Regular cardiac myocyte (primary cell): ENCODE results near the gene TEX101. TPM values are rescaled to one million over a fixed set of nuclear protein-coding genes. Genes with fewer than 3 reads are reported as not detected.

Experiments
- total RNA-seq: library from RNA; depleted of rRNA; stranded (reverse); fragments of >200 nt; gene quantifications from 2 replicates; pipeline ENCODE4 v1.2.3, GENCODE V29; 2014

The TEX101 gene
- not detected in 2 replicates for total RNA-seq

GRCh38 chr19:43414554-43414953 lies at the start of gene TEX101:
TSS of gene TEX101 (plus strand) at chr19:43414890. CDS start at chr19:43415920, 1,030 bp downstream.

GRCh38 chr19:43465468-43466120 lies 50.9 kb downstream of the TEX101 start, which contains the start of gene LYPD3:
TSS of gene LYPD3 (minus strand) at chr19:43465608. CDS start at chr19:43465571, 37 bp downstream.

Other genes starting within 250 kb of the TEX101 start
- gene PSG5, start 228.4 kb upstream of the TEX101 start, total RNA-seq, result 4.6 and 6.8 TPM in 2 replicates
- 10.4 and 12.4 TPM in 2 replicates for gene PSG4, start 209.3 kb upstream of the TEX101 start, total RNA-seq
- gene PSG9, start 145.4 kb upstream of the TEX101 start, total RNA-seq, result under 0.01 and 0.56 TPM in 2 replicates
- under 0.01 and 0.28 TPM in 2 replicates for gene CD177, start 61.2 kb upstream of the TEX101 start, total RNA-seq
- under 0.01 and 0.28 TPM in 2 replicates for gene LYPD3, start 50.7 kb downstream of the TEX101 start, total RNA-seq
- 10.5 and 22.3 TPM in 2 replicates for gene PHLDB3, start 89.9 kb downstream of the TEX101 start, total RNA-seq
- 75.3 and 94.1 TPM in 2 replicates for gene ETHE1, start 112.3 kb downstream of the TEX101 start, total RNA-seq
- under 0.01 and 0.28 TPM in 2 replicates for gene ZNF575, start 118.3 kb downstream of the TEX101 start, total RNA-seq
- gene XRCC1, start 160.6 kb downstream of the TEX101 start, total RNA-seq, result 13.0 and 19.4 TPM in 2 replicates
- 2.0 and 2.5 TPM in 2 replicates for gene PINLYP, start 160.9 kb downstream of the TEX101 start, total RNA-seq
- 14.9 and 19.9 TPM in 2 replicates for gene IRGQ, start 181.2 kb downstream of the TEX101 start, total RNA-seq
- gene ZNF576, start 181.7 kb downstream of the TEX101 start, total RNA-seq, result 9.6 and 14.6 TPM in 2 replicates
- not detected in 2 replicates for gene SRRM5, start 197.2 kb downstream of the TEX101 start, total RNA-seq
- 28.2 and 35.0 TPM in 2 replicates for gene ZNF428, start 204.7 kb downstream of the TEX101 start, total RNA-seq
- 4.2 and 6.8 TPM in 2 replicates for gene CADM4, start 225.0 kb downstream of the TEX101 start, total RNA-seq